Measurements from ENCODE around the gene VOPP1.

Gene VOPP1

GRCh38 chr7:55533050-55533728 is 39.1 kb downstream of the VOPP1 start:
- DNase-seq (ENCODE audit: low read depth, low spot score): no peak

GRCh38 chr7:55532150-55532917 is 40.0 kb downstream of the VOPP1 start:
- no peak for DNase-seq (ENCODE audit: low read depth, low spot score)

- no peak for DNase-seq (ENCODE audit: low read depth, low spot score)
Observed at GRCh38 chr7:55531536-55531935, 40.8 kb downstream of the VOPP1 start.

- DNase-seq (ENCODE audit: low read depth, low spot score): no peak
Observed at GRCh38 chr7:55527307-55527706, 45.0 kb downstream of the VOPP1 start.

GRCh38 chr7:55526770-55527169 is 45.5 kb downstream of the VOPP1 start:
- no peak for DNase-seq (ENCODE audit: low read depth, low spot score)

- DNase-seq (ENCODE audit: low read depth, low spot score): no peak
Observed at GRCh38 chr7:55526329-55526728, 46.0 kb downstream of the VOPP1 start.

- no peak for DNase-seq (ENCODE audit: low read depth, low spot score)
Observed at GRCh38 chr7:55524558-55525310, 47.6 kb downstream of the VOPP1 start.

GRCh38 chr7:55523366-55523765 is 48.9 kb downstream of the VOPP1 start:
- no peak for DNase-seq (ENCODE audit: low read depth, low spot score)

- no peak for DNase-seq (ENCODE audit: low read depth, low spot score)
Observed at GRCh38 chr7:55521917-55522902, 50.1 kb downstream of the VOPP1 start.

GRCh38 chr7:55521512-55521911 is 50.8 kb downstream of the VOPP1 start:
- no peak for DNase-seq (ENCODE audit: low read depth, low spot score)

- no peak for DNase-seq (ENCODE audit: low read depth, low spot score)
Observed at GRCh38 chr7:55520426-55521140, 51.7 kb downstream of the VOPP1 start.

- DNase-seq (ENCODE audit: low read depth, low spot score): no peak
Observed at GRCh38 chr7:55518836-55519235, 53.5 kb downstream of the VOPP1 start.

- no peak for DNase-seq (ENCODE audit: low read depth, low spot score)
Observed at GRCh38 chr7:55517936-55518689, 54.2 kb downstream of the VOPP1 start.

- no peak for DNase-seq (ENCODE audit: low read depth, low spot score)
Observed at GRCh38 chr7:55517191-55517633, 55.1 kb downstream of the VOPP1 start.

- no peak for DNase-seq (ENCODE audit: low read depth, low spot score)
Observed at GRCh38 chr7:55516409-55516808, 55.9 kb downstream of the VOPP1 start.

GRCh38 chr7:55515569-55516279 is 56.6 kb downstream of the VOPP1 start:
- no peak for DNase-seq (ENCODE audit: low read depth, low spot score)

- no peak for DNase-seq (ENCODE audit: low read depth, low spot score)
Observed at GRCh38 chr7:55514546-55515265, 57.6 kb downstream of the VOPP1 start.

GRCh38 chr7:55513868-55514267 is 58.4 kb downstream of the VOPP1 start:
- no peak for DNase-seq (ENCODE audit: low read depth, low spot score)

Measured in iPS DF 19.7 (cell line).